RWPE2 (cell line): ENCODE data around the gene CLDN6.

ENCODE experiments used
- ATAC-seq: fragments of 200-7000 bp; cut with Tn5 transposase; 3 replicates; pipeline ENCODE4 v1.9.1; 2021; ENCODE audit warnings: low read depth
- DNase-seq: peaks from one replicate; pipeline ENCODE4 v3.0.0-alpha.2; 2020; ENCODE audit warnings: low spot score
- H3K27ac ChIP-seq: fragments of 450-650 bp; 2 replicates; pipeline ENCODE4 v1.5.1; 2017; ENCODE audit warnings: mild to moderate bottlenecking; ENCODE audit not compliant: poor library complexity, severe bottlenecking
- H3K27me3 ChIP-seq: fragments of 250-450 bp; sonication (Bioruptor Pico); 2 replicates; pipeline ENCODE4 v1.5.1; 2021; ENCODE audit warnings: mild to moderate bottlenecking, moderate library complexity; ENCODE audit not compliant: insufficient read depth, poor library complexity, severe bottlenecking
- H3K36me3 ChIP-seq: fragments of 250-450 bp; sonication (Bioruptor Pico); 2 replicates; pipeline ENCODE4 v1.5.1; 2020; ENCODE audit warnings: low read depth, mild to moderate bottlenecking, moderate library complexity
- H3K4me1 ChIP-seq: fragments of 250-450 bp; sonication (Bioruptor Pico); 2 replicates; pipeline ENCODE4 v1.5.1; 2021; ENCODE audit warnings: mild to moderate bottlenecking, moderate library complexity; ENCODE audit not compliant: insufficient read depth, poor library complexity, severe bottlenecking
- H3K4me3 ChIP-seq: fragments of 250-450 bp; sonication (Bioruptor Pico); 2 replicates; pipeline ENCODE4 v1.5.1; 2021; ENCODE audit warnings: mild to moderate bottlenecking, moderate library complexity; ENCODE audit not compliant: severe bottlenecking
- H3K9me3 ChIP-seq: fragments of 250-450 bp; sonication (Bioruptor Pico); 2 replicates; pipeline ENCODE4 v1.5.1; 2021; ENCODE audit warnings: mild to moderate bottlenecking, moderate library complexity; ENCODE audit not compliant: severe bottlenecking
- CTCF ChIP-seq: fragments of 450-650 bp; IDR thresholded peaks from one replicate; pipeline ENCODE4 v1.5.1; 2017; ENCODE audit warnings: mild to moderate bottlenecking, moderate library complexity; ENCODE audit not compliant: poor library complexity, severe bottlenecking

Gene CLDN6

GRCh38 chr16:3017344-3017743 is 639 bp downstream of the CLDN6 start:
- H3K27me3 ChIP-seq, result no peaks in the 10 kb centered on the region
- peaks cover 7% of the 10 kb centered on the region for H3K4me1 ChIP-seq
- no peak overlapping the region for H3K4me3 ChIP-seq
- H3K9me3 ChIP-seq, result no peaks in the 10 kb centered on the region
- H3K36me3 ChIP-seq, result peaks cover 17% of the 10 kb centered on the region
- no peak for ATAC-seq
- no peak for TF ChIP-seq CTCF
- DNase-seq, result no peak
- no peak overlapping the region for H3K27ac ChIP-seq

GRCh38 chr16:3015865-3016521 is 2.0 kb downstream of the CLDN6 start:
- H3K36me3 ChIP-seq, result peaks cover 4% of the 10 kb centered on the region; the same call in 1 of the 2 replicates
- H3K4me3 ChIP-seq, result no peak overlapping the region
- H3K9me3 ChIP-seq, result no peaks in the 10 kb centered on the region
- DNase-seq (no peak), ATAC-seq (no peak)
- no peaks in the 10 kb centered on the region for H3K27me3 ChIP-seq
- no peak overlapping the region for H3K27ac ChIP-seq
- no peak for TF ChIP-seq CTCF
- H3K4me1 ChIP-seq, result peaks cover 7% of the 10 kb centered on the region

GRCh38 chr16:3014971-3015370 is 3.0 kb downstream of the CLDN6 start:
- DNase-seq (no peak), ATAC-seq (no peak)
- H3K27me3 ChIP-seq, result no peaks in the 10 kb centered on the region
- H3K27ac ChIP-seq, result no peak overlapping the region
- TF ChIP-seq CTCF, result no peak
- no peak overlapping the region for H3K4me3 ChIP-seq
- H3K9me3 ChIP-seq, result no peaks in the 10 kb centered on the region
- H3K36me3 ChIP-seq, result no peaks in the 10 kb centered on the region
- H3K4me1 ChIP-seq, result peaks cover 10% of the 10 kb centered on the region

GRCh38 chr16:3013998-3014690 is 3.8 kb downstream of the CLDN6 start:
- Histone ChIP-seq H3K4me1 (peaks cover 19% of the 10 kb centered on the region), H3K9me3 (no peaks in the 10 kb centered on the region), H3K27me3 (no peaks in the 10 kb centered on the region), H3K36me3 (no peaks in the 10 kb centered on the region), H3K4me3 (no peak overlapping the region), H3K27ac (no peak overlapping the region)
- DNase-seq (no peak), ATAC-seq (no peak)
- no peak for TF ChIP-seq CTCF

GRCh38 chr16:3013491-3013951 is 4.5 kb downstream of the CLDN6 start:
- H3K36me3 ChIP-seq, result no peaks in the 10 kb centered on the region
- H3K27ac ChIP-seq, result no peak overlapping the region
- no peak overlapping the region for H3K4me3 ChIP-seq
- 0 out of 3 replicates have a peak, but pooled peaks have one; percentile 1 for ATAC-seq
- no peak for TF ChIP-seq CTCF
- no peaks in the 10 kb centered on the region for H3K9me3 ChIP-seq
- H3K4me1 ChIP-seq, result peaks cover 20% of the 10 kb centered on the region
- no peaks in the 10 kb centered on the region for H3K27me3 ChIP-seq
- no peak for DNase-seq
